Measurements from ENCODE around the gene UBE2M.

The UBE2M gene

GRCh38 chr19:58551123-58551497, 7.3 kb downstream of the UBE2M start:
- DNase-seq (ENCODE audit: extremely low read depth, low read depth), result no peak
- TF ChIP-seq CTCF (IDR thresholded peaks at IDR 0.05; ENCODE audit: low read depth, low read length), result no peak

GRCh38 chr19:58550362-58551122, 7.9 kb downstream of the UBE2M start:
- TF ChIP-seq CTCF (IDR thresholded peaks at IDR 0.05; ENCODE audit: low read depth, low read length), result no peak
- DNase-seq (ENCODE audit: extremely low read depth, low read depth), result no peak

GRCh38 chr19:58549664-58550361, 8.6 kb downstream of the UBE2M start:
- TF ChIP-seq CTCF (IDR thresholded peaks at IDR 0.05; ENCODE audit: low read depth, low read length), result no peak
- no peak for DNase-seq (ENCODE audit: extremely low read depth, low read depth)

- no peak for DNase-seq (ENCODE audit: extremely low read depth, low read depth)
- no peak for TF ChIP-seq CTCF (IDR thresholded peaks at IDR 0.05; ENCODE audit: low read depth, low read length)
Observed at GRCh38 chr19:58548859-58549663, 9.3 kb downstream of the UBE2M start.

GRCh38 chr19:58547323-58548312, 10.8 kb downstream of the UBE2M start:
- TF ChIP-seq CTCF (IDR thresholded peaks at IDR 0.05; ENCODE audit: low read depth, low read length), result no peak
- DNase-seq (ENCODE audit: extremely low read depth, low read depth), result no peak

- DNase-seq (ENCODE audit: extremely low read depth, low read depth), result no peak
- no peak for TF ChIP-seq CTCF (IDR thresholded peaks at IDR 0.05; ENCODE audit: low read depth, low read length)
Observed at GRCh38 chr19:58546019-58546530, 12.3 kb downstream of the UBE2M start.
